K562 (cell line): ENCODE measurements around the gene BNIP3. TPM values are rescaled to one million over a fixed set of nuclear protein-coding genes. Genes with fewer than 3 reads are reported as not detected.

ENCODE experiments used
- ATAC-seq: fragments of 200-7000 bp; cut with Tn5 transposase; 3 replicates; pipeline ENCODE4 v1.9.1; 2020; ENCODE audit warnings: moderate library complexity
- BruUV-seq: library from RNA; stranded (reverse); fragments of 400-500 nt; replicated peaks from 2 replicates; lab custom pipeline; 2021; lab: Mats Ljungman, UMichigan
- CTCF ChIA-PET: fragments of 300-600 bp; formaldehyde crosslinking; extraction: SDS; loops from one replicate; lab custom pipeline; 2021; ENCODE audit warnings: low intra/inter-chr PET ratio; lab: Yijun Ruan, JAX
- POLR2A ChIA-PET: fragments of 300-600, 350-650 bp; sonication (Branson Sonifier 250); formaldehyde crosslinking; extraction: SDS; loops from one replicate; lab custom pipeline; 2021; ENCODE audit warnings: antibody characterized with exemption, inconsistent platforms; lab: Yijun Ruan, JAX
- DNase-seq, 4 experiments: peaks; one replicate each; pipeline versions ENCODE4 v3.0.0 to v3.0.0-alpha.2; 2011 to 2018; ENCODE audit warnings: low spot score in 3 of 4, mixed read lengths in 3 of 4; ENCODE audit errors: extremely low read depth in 1 of 4
- FAIRE-seq: peaks from 2 replicates; lab custom pipeline; 2011; peaks lifted over from hg19 to GRCh38; lab: Jason Lieb, UNC
- H2AFZ ChIP-seq: 2 replicates; pipeline ENCODE4 v1.6.0; 2011; ENCODE audit warnings: low read depth, low read length, control low read depth, inconsistent platforms
- H3K27ac ChIP-seq: fragments of 200-600 bp; 3 replicates; pipeline ENCODE4 v1.8.0; 2011; ENCODE audit warnings: low read depth, mild to moderate bottlenecking, control low read depth, inconsistent platforms, low read length, moderate library complexity, mixed read lengths; ENCODE audit errors: extremely low read depth
- H3K27me3 ChIP-seq, 2 experiments: fragments of 300-600 bp in 1 of 2; 2 replicates in 1 of 2; 3 replicates in 1 of 2; pipeline versions ENCODE4 v1.6.0 to v1.8.0; 2011; ENCODE audit warnings: inconsistent platforms in 2 of 2, low read length in 2 of 2, mild to moderate bottlenecking in 1 of 2, mixed read lengths in 1 of 2, moderate library complexity in 1 of 2; ENCODE audit not compliant: control insufficient read depth in 2 of 2, insufficient read depth in 2 of 2
- H3K36me3 ChIP-seq: fragments of 300-600 bp; 3 replicates; pipeline ENCODE4 v1.8.0; 2011; ENCODE audit warnings: mild to moderate bottlenecking, low read length, inconsistent platforms; ENCODE audit not compliant: control insufficient read depth, insufficient read depth
- H3K4me1 ChIP-seq, 2 experiments: fragments of 200-600 bp in 1 of 2; replicated peaks in 1 of 2; 2 replicates in 1 of 2; 3 replicates in 1 of 2; pipeline versions ENCODE4 v1.5.1 to v1.8.0; 2011; ENCODE audit warnings: inconsistent platforms in 2 of 2, low read length in 2 of 2, mild to moderate bottlenecking in 1 of 2, mixed read lengths in 1 of 2, moderate library complexity in 1 of 2; ENCODE audit not compliant: control insufficient read depth in 2 of 2, insufficient read depth in 2 of 2
- H3K4me2 ChIP-seq: 2 replicates; pipeline ENCODE4 v1.6.1; 2011; ENCODE audit warnings: low read length, control low read depth, inconsistent platforms, mixed read lengths; ENCODE audit not compliant: insufficient read depth
- H3K4me3 ChIP-seq: fragments of 200-600 bp; sonication (generic), shearing (Covaris generic); 2 replicates; pipeline ENCODE4 v1.5.1; 2016; ENCODE audit warnings: control low read depth, inconsistent platforms
- H3K79me2 ChIP-seq: fragments of 200-600 bp; 3 replicates; pipeline ENCODE4 v1.8.0; 2011; ENCODE audit warnings: low read length, inconsistent platforms; ENCODE audit not compliant: control insufficient read depth, insufficient read depth
- H3K9ac ChIP-seq, 2 experiments: 2 replicates each; pipeline versions ENCODE4 v1.6.0 to v1.6.1; 2011; ENCODE audit warnings: low read depth in 2 of 2, low read length in 2 of 2, control low read depth in 1 of 2, inconsistent platforms in 1 of 2, mild to moderate bottlenecking in 1 of 2, mixed read lengths in 1 of 2; ENCODE audit not compliant: insufficient read depth in 1 of 2
- H3K9me1 ChIP-seq: one replicate; pipeline ENCODE4 v1.6.0; 2011; ENCODE audit warnings: inconsistent platforms, mild to moderate bottlenecking, low read length, moderate library complexity; ENCODE audit not compliant: control insufficient read depth, insufficient read depth
- H3K9me3 ChIP-seq: replicated peaks from 2 replicates; pipeline ENCODE4 v1.5.1; 2011; ENCODE audit warnings: low read depth, low read length, inconsistent platforms; ENCODE audit not compliant: control insufficient read depth, insufficient read depth
- H4K20me1 ChIP-seq: replicated peaks from 2 replicates; pipeline ENCODE4 v1.6.1; 2011; ENCODE audit warnings: low read length, inconsistent platforms, mixed read lengths; ENCODE audit not compliant: control insufficient read depth, insufficient read depth
- BHLHE40 ChIP-seq: IDR thresholded peaks from 2 replicates; pipeline ENCODE4 v1.6.1; 2011; ENCODE audit warnings: low read length, improper control_type of control experiment
- CBFA2T3 ChIP-seq: fragments of 450-650 bp; IDR thresholded peaks from 2 replicates; pipeline ENCODE4 v1.6.1; 2017
- CXXC5 ChIP-seq: fragments of 250-450 bp; sonication (Bioruptor Pico); IDR thresholded peaks from 2 replicates; pipeline ENCODE4 v1.8.0; 2022; ENCODE audit warnings: inconsistent platforms, mild to moderate bottlenecking, moderate library complexity
- ELF4 ChIP-seq: fragments of 450-650 bp; formaldehyde crosslinking; IDR thresholded peaks from 2 replicates; pipeline ENCODE4 v1.4.0; 2022; ENCODE audit warnings: missing genetic modification characterization
- HIVEP1 ChIP-seq: fragments of 250-450 bp; sonication (Bioruptor Pico); IDR thresholded peaks from 2 replicates; pipeline ENCODE4 v1.4.0; 2020; ENCODE audit warnings: mild to moderate bottlenecking
- JUND ChIP-seq, 2 experiments: IDR thresholded peaks; 2 replicates in 1 of 2; 3 replicates in 1 of 2; pipeline ENCODE4 v1.6.1; 2011; ENCODE audit warnings: borderline replicate concordance in 2 of 2, low read depth in 2 of 2, low read length in 2 of 2, improper control_type of control experiment in 1 of 2, missing biosample characterization in 1 of 2, missing genetic modification characterization in 1 of 2, missing genetic modification reagents in 1 of 2
- SIN3A ChIP-seq, 2 experiments: fragments of 150-350 bp in 1 of 2; IDR thresholded peaks; 2 replicates each; pipeline ENCODE4 v1.6.1; 2011 to 2016; ENCODE audit warnings: borderline replicate concordance in 2 of 2, low read depth in 2 of 2, low read length in 2 of 2, mild to moderate bottlenecking in 2 of 2, moderate library complexity in 2 of 2; ENCODE audit not compliant: control insufficient read depth in 1 of 2
- STAT5A ChIP-seq: IDR thresholded peaks from 2 replicates; pipeline ENCODE4 v1.6.1; 2012; ENCODE audit warnings: low read length, inconsistent platforms, borderline replicate concordance
- whole genome bisulfite sequencing: fragments of 100-300 bp; shearing (Covaris generic); methylation state at CpG from one replicate; pipeline ENCODE4 v1.1.6; 2016; ENCODE audit warnings: low coverage, mixed read lengths; ENCODE audit not compliant: insufficient coverage; ENCODE audit errors: missing lambda C conversion rate; 5-methylcytosine and 5-hydroxymethylcytosine counted together
- in situ Hi-C: fragments of 300-500 bp; cut with MboI; formaldehyde crosslinking; loops from 4 replicates; pipeline ENCODE4 v1.15.0; 2018; ENCODE audit warnings: inconsistent platforms, mixed read lengths
- intact Hi-C: fragments of 100-400 bp; cut with micrococcal nuclease; formaldehyde crosslinking; loops from 2 replicates; pipeline ENCODE4 v1.14.2; 2022
- polyA plus RNA-seq, 8 experiments: library from polyadenylated mRNA; depleted of rRNA in 4 of 8; stranded (reverse) in 5 of 8; unstranded in 3 of 8; fragments of >200 nt; fragmentation: Nextera tagmentation in 2 of 8; fragmentation: Illumina TruSeq in 1 of 8; extraction: Ambion mirVana in 2 of 8; extraction: Trizol in 1 of 8; gene quantifications; 2 replicates each; pipeline versions ENCODE4 v1.2.1 to v1.2.3, GENCODE V29; 2011 to 2014; ENCODE audit warnings: inconsistent platforms in 1 of 8, missing spikeins in 1 of 8
- total RNA-seq, 7 experiments: library from RNA; depleted of rRNA in 6 of 7; stranded (reverse); fragments of >200 nt in 6 of 7; fragmentation: Illumina TruSeq in 2 of 7; extraction: Trizol in 2 of 7; gene quantifications; 2 replicates each; pipeline versions ENCODE4 v1.2.1 to v1.2.3, GENCODE V29; 2011 to 2021; ENCODE audit warnings: low replicate concordance in 1 of 7
- TF ChIP-seq, protein P1 (sequence below), 2 experiments: IDR thresholded peaks; 2 replicates each; pipeline ENCODE4 v1.6.1; 2012; ENCODE audit warnings: improper control_type of control experiment in 2 of 2, low read depth in 2 of 2, low read length in 2 of 2, borderline replicate concordance in 1 of 2

Gene BNIP3
- total and polyA plus RNA-seq, 9 of the 15 experiments (the other 6 are each of a cell fraction or from before 2014, with no cell fraction given), result 9.2 to 119 (median 42.2) TPM

DNA sequence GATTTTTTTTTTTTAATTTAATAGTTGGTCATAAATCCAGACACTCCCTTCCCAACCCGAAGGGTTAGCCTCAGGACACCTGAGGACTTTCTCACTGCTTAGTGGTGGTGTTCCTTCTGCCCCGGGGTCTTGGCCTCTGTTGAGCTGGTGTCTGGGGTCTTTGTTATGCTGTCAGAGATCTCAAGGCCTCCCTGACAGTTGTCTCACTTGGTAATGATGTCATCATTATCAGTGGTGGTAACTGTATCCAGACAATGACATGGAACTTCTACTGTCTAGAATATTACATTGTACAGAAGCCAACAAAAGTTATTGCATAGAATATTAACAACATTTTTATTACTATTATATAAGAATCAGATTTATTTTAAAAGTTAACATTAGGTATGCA is 48.0 kb downstream of the BNIP3 start (continued):
- TF ChIP-seq ELF4 (CRISPR knock-in tag) (no peak), JUND (IDR thresholded peaks at IDR 0.05; ENCODE audit: borderline replicate concordance, low read depth, low read length) (peak; percentile 59; the same call in 1 of the 2 replicates), JUND (tag; IDR thresholded peaks at IDR 0.05; ENCODE audit: borderline replicate concordance, low read depth, low read length) (peak; percentile 33; the same call in 1 of the 3 replicates), HIVEP1 (CRISPR knock-in tag) (no peak)
- TF ChIP-seq, all 486 proteins: peak for 9

DNA sequence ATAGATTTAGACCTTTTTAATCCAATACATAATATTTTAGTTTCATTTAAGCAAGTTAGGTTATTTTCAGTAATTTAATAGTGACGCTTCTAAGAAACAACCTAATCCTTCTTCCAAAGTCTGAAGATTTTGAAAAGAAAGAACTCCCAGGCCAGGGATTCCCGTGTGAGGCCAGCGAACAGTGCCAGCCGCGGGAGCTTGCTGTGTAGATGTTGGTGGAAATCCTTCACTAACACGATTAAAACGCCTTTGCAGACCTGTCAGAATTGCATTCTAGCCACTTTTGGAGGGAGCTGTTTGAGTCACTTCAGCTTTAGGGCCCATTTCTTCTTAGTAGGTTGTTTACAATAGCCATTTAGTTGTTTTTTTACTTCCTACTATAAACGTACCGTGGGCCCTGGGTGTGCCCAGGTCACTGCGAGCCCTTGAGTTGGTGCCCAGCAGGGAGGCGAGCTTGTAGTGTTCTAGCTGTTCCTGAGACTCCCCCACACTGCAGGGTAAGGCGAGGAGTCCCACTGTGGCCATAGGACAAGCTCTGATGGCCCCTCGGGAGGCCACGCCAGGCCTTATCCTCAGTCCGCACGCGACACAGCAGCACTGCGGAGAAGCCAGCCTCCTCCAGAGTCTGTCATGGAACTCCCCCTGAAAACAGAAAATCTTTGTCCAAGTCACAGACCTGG is 48.6 kb downstream of the BNIP3 start:
- Histone ChIP-seq H3K4me2 (peak overlapping the region; percentile 49), H3K9me1 (no peaks in the 10 kb centered on the region), H3K4me1 (peaks cover 26 to 40% of the 10 kb centered on the region in 2 experiments; a peak in 4 of 5 replicates), H3K27ac (peak overlapping the region; percentile 69; the same call in 2 of the 3 replicates), H3K27me3 (no peaks in the 10 kb centered on the region; a peak in 1 of 5 replicates), H3K9me3 (no peaks in the 10 kb centered on the region), H3K79me2 (peaks cover 87% of the 10 kb centered on the region), H3K9ac (peak overlapping the region; percentile 53 to 86), H4K20me1 (no peaks in the 10 kb centered on the region; the same call in 1 of the 2 replicates), H3K4me3 (no peak overlapping the region), H3K36me3 (peaks cover 53% of the 10 kb centered on the region; the same call in 2 of the 3 replicates), H2AFZ (no peak overlapping the region)
- 28% methylated on average over 18 of the region's 18 CpGs for whole genome bisulfite sequencing
- peak in 3 of 4 experiments; percentile 16 to 60 (median 48) for DNase-seq
- TF ChIP-seq CBFA2T3 (0 out of 2 replicates have a peak, but pooled peaks have one; percentile 15), CXXC5 (CRISPR knock-in tag) (0 out of 2 replicates have a peak, but pooled peaks have one; percentile 23), STAT5A (no peak), SIN3A (IDR thresholded peaks at IDR 0.05; ENCODE audit: borderline replicate concordance in 2 of 2, control insufficient read depth in 1 of 2, low read depth in 2 of 2, low read length in 2 of 2) (0 out of 4 replicates have a peak, but pooled peaks of 1 of the 2 experiments have one; percentile 14), BHLHE40 (peak; percentile 78)
- TF ChIP-seq, protein P1, sequence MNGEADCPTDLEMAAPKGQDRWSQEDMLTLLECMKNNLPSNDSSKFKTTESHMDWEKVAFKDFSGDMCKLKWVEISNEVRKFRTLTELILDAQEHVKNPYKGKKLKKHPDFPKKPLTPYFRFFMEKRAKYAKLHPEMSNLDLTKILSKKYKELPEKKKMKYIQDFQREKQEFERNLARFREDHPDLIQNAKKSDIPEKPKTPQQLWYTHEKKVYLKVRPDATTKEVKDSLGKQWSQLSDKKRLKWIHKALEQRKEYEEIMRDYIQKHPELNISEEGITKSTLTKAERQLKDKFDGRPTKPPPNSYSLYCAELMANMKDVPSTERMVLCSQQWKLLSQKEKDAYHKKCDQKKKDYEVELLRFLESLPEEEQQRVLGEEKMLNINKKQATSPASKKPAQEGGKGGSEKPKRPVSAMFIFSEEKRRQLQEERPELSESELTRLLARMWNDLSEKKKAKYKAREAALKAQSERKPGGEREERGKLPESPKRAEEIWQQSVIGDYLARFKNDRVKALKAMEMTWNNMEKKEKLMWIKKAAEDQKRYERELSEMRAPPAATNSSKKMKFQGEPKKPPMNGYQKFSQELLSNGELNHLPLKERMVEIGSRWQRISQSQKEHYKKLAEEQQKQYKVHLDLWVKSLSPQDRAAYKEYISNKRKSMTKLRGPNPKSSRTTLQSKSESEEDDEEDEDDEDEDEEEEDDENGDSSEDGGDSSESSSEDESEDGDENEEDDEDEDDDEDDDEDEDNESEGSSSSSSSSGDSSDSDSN (IDR thresholded peaks at IDR 0.05; ENCODE audit: borderline replicate concordance in 1 of 2, low read depth in 2 of 2, low read length in 2 of 2), result 0 out of 4 replicates have a peak, but pooled peaks of 1 of the 2 experiments have one; percentile 50
- CTCF ChIA-PET, result no interaction called here
- BruUV-seq, result no TSS peak
- in situ Hi-C loops, result loop anchor here (5.0 kb wide), 1 partner anchor 46 kb away; no protein-coding TSS in a partner anchor
- FAIRE-seq, result peak; percentile 58
- ATAC-seq, result peak; percentile 91
- POLR2A ChIA-PET, result interaction anchor here (0.7 to 1.2 kb wide), 3 partner anchors 10 to 90 kb away, joined by 3 to 7 read pairs (median 3); no protein-coding TSS in a partner anchor
- intact Hi-C loops, result loop anchor here (5.0 kb wide), 1 partner anchor 41 kb away; no protein-coding TSS in a partner anchor
